ENCODE results near the gene IFFO2. TPM values are rescaled to one million over a fixed set of nuclear protein-coding genes. Genes with fewer than 3 reads are reported as not detected.
A peak's percentile ranks its signal among the peaks of the same experiment; 100 is the strongest.

The IFFO2 gene
- total and polyA plus RNA-seq, 8 donors: 13.8 to 24.0 (median 22.2) TPM

GRCh38 chr1:18962121-18962721 lies 5.7 kb upstream of the IFFO2 start:
- H3K36me3 ChIP-seq: no peaks in the 10 kb centered on the region
- H3K9me3 ChIP-seq: no peaks in the 10 kb centered on the region
- no peak for DNase-seq
- H3K4me3 ChIP-seq: no peak overlapping the region
- peaks cover 0 to 14% of the 10 kb centered on the region in 2 donors for H3K27me3 ChIP-seq
- peaks cover 0 to 4% of the 10 kb centered on the region in 2 donors for H3K4me1 ChIP-seq
- H3K27ac ChIP-seq: no peak overlapping the region
- intact Hi-C loops (cut with DNase I): loop anchor here in 1 of 2 donors (10.0 kb wide), 1 partner anchor 47 kb away; no protein-coding TSS in a partner anchor
- peak; percentile 9 for ATAC-seq
- TF ChIP-seq CTCF (IDR thresholded peaks at IDR 0.05): no peak

GRCh38 chr1:18960821-18961220 lies 4.3 kb upstream of the IFFO2 start:
- H3K27ac ChIP-seq: no peak overlapping the region
- DNase-seq (no peak), ATAC-seq (no peak)
- H3K4me3 ChIP-seq: no peak overlapping the region
- H3K9me3 ChIP-seq: no peaks in the 10 kb centered on the region
- peaks cover 0 to 21% of the 10 kb centered on the region in 2 donors for H3K27me3 ChIP-seq
- TF ChIP-seq CTCF (IDR thresholded peaks at IDR 0.05): no peak
- peaks cover 0 to 7% of the 10 kb centered on the region in 2 donors for H3K4me1 ChIP-seq
- no peaks in the 10 kb centered on the region for H3K36me3 ChIP-seq
- intact Hi-C loops (cut with DNase I): loop anchor here in 1 of 2 donors (10.0 kb wide), 1 partner anchor 46 kb away; no protein-coding TSS in a partner anchor

DNA sequence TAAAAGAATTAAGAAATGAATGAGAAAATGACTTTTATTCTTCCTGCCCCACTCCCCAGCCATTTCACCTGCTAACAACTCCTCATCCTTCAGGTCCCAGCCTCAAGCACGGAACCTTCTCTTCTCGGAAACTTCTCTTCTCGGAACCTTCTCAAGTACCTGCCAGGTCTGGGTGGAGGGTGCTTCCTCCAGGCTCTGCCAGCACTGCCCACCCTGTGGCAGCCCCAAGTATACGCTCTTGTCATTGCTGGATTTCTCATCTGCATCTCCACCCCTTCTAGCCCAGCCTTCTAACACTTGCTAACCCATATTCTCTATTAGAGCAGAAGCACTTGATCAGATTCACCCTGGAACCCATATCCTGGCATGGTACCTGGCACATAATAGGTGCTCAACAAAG lies 3.9 kb upstream of the IFFO2 start:
- Histone ChIP-seq H3K36me3 (no peaks in the 10 kb centered on the region), H3K27ac (no peak overlapping the region), H3K9me3 (no peaks in the 10 kb centered on the region), H3K4me1 (peaks cover 0 to 9% of the 10 kb centered on the region in 2 donors), H3K27me3 (peaks cover 0 to 25% of the 10 kb centered on the region in 2 donors), H3K4me3 (no peak overlapping the region)
- ATAC-seq (no peak), DNase-seq (no peak)
- no peak for TF ChIP-seq CTCF (IDR thresholded peaks at IDR 0.05)
- intact Hi-C loops (cut with DNase I): loop anchor here in 1 of 2 donors (10.0 kb wide), 1 partner anchor 46 kb away; no protein-coding TSS in a partner anchor

DNA sequence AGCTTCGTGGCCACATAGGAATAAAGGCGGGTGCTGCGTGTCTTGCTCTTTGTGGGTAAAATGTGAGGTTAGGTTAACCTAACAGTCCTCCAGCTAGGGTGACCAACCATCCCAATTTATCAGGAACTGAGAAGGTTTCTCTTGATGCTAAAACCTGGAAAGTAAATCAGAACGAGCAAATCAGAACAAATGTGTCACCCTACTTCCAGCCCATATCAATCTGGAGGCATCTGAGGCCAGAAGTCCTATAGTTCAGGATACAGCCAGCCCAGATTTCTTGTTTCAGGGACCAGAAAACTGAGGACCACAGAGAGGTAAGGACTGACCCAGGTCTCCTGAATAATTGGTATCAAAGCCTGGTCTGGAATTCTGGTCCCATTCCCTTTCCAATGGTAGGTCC lies 3.1 kb upstream of the IFFO2 start:
- Histone ChIP-seq H3K36me3 (no peaks in the 10 kb centered on the region), H3K27me3 (peaks cover 0 to 34% of the 10 kb centered on the region in 2 donors), H3K27ac (no peak overlapping the region), H3K9me3 (no peaks in the 10 kb centered on the region), H3K4me1 (peaks cover under 1 to 18% of the 10 kb centered on the region in 2 donors), H3K4me3 (no peak overlapping the region)
- intact Hi-C loops (cut with DNase I): no loop called here
- DNase-seq: no peak
- TF ChIP-seq CTCF (IDR thresholded peaks at IDR 0.05): no peak
- ATAC-seq: no peak

- H3K27me3 ChIP-seq: peaks cover 0 to 34% of the 10 kb centered on the region in 2 donors
- peak overlapping the region in 1 of 2 donors; percentile 66 for H3K4me3 ChIP-seq
- DNase-seq (no peak), ATAC-seq (no peak)
- no peak overlapping the region for H3K27ac ChIP-seq
- peaks cover 9 to 36% of the 10 kb centered on the region in 2 donors for H3K4me1 ChIP-seq
- TF ChIP-seq CTCF (IDR thresholded peaks at IDR 0.05): no peak
- intact Hi-C loops (cut with DNase I): no loop called here
- no peaks in the 10 kb centered on the region for H3K9me3 ChIP-seq
- H3K36me3 ChIP-seq: no peaks in the 10 kb centered on the region
Measured at GRCh38 chr1:18957532-18958300, 1.2 kb upstream of the IFFO2 start.
